Endothelial cell of umbilical vein (primary cell): Measurements from ENCODE around the gene HOXA11.

Experiments used
- EZH2 ChIP-seq: IDR thresholded peaks from 2 replicates; pipeline ENCODE4 v1.6.1; 2012; ENCODE audit warnings: borderline replicate concordance, low read depth, mild to moderate bottlenecking, moderate library complexity, low read length, inconsistent platforms; ENCODE audit not compliant: severe bottlenecking
- FOS ChIP-seq: IDR thresholded peaks from 2 replicates; pipeline ENCODE4 v1.6.1; 2011; ENCODE audit warnings: mild to moderate bottlenecking, low read length, moderate library complexity, borderline replicate concordance; ENCODE audit not compliant: insufficient read depth
- GATA2 ChIP-seq: IDR thresholded peaks from 2 replicates; pipeline ENCODE4 v1.7.0; 2011; ENCODE audit warnings: low read depth, mild to moderate bottlenecking, moderate library complexity, mixed read lengths, low read length; ENCODE audit not compliant: insufficient read length, insufficient read depth
- POLR2A ChIP-seq: IDR thresholded peaks from 2 replicates; pipeline ENCODE4 v1.6.1; 2012; ENCODE audit warnings: low read depth, mild to moderate bottlenecking, control low read depth, low read length
- POLR2AphosphoS5 ChIP-seq: IDR thresholded peaks from 2 replicates; pipeline ENCODE4 v1.6.1; 2012; ENCODE audit warnings: low read depth, mild to moderate bottlenecking, control low read depth, low read length, moderate library complexity; ENCODE audit not compliant: insufficient read depth
- TF ChIP-seq, protein P1 (sequence below): IDR thresholded peaks from 2 replicates; pipeline ENCODE4 v1.6.1; 2011; ENCODE audit not compliant: insufficient read depth, insufficient read length
- TF ChIP-seq, protein P2 (sequence below), 2 donors: IDR thresholded peaks; 1 replicate in 1 of 2; 2 replicates in 1 of 2; pipeline ENCODE4 v1.5.1; 2011; ENCODE audit warnings: low read length in 2 of 2, mild to moderate bottlenecking in 2 of 2, moderate library complexity in 2 of 2, control low read depth in 1 of 2, inconsistent platforms in 1 of 2, low read depth in 1 of 2; ENCODE audit not compliant: insufficient read depth in 1 of 2; ENCODE audit errors: extremely low read depth in 1 of 2

GRCh38 chr7:27204851-27205322 is 19.9 kb upstream of the HOXA11 start:
- no peak for TF ChIP-seq POLR2A
- TF ChIP-seq, protein P1, sequence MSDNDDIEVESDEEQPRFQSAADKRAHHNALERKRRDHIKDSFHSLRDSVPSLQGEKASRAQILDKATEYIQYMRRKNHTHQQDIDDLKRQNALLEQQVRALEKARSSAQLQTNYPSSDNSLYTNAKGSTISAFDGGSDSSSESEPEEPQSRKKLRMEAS: no peak
- TF ChIP-seq, protein P2, sequence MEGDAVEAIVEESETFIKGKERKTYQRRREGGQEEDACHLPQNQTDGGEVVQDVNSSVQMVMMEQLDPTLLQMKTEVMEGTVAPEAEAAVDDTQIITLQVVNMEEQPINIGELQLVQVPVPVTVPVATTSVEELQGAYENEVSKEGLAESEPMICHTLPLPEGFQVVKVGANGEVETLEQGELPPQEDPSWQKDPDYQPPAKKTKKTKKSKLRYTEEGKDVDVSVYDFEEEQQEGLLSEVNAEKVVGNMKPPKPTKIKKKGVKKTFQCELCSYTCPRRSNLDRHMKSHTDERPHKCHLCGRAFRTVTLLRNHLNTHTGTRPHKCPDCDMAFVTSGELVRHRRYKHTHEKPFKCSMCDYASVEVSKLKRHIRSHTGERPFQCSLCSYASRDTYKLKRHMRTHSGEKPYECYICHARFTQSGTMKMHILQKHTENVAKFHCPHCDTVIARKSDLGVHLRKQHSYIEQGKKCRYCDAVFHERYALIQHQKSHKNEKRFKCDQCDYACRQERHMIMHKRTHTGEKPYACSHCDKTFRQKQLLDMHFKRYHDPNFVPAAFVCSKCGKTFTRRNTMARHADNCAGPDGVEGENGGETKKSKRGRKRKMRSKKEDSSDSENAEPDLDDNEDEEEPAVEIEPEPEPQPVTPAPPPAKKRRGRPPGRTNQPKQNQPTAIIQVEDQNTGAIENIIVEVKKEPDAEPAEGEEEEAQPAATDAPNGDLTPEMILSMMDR (IDR thresholded peaks at IDR 0.05; ENCODE audit: extremely low read depth in 1 of 2, insufficient read depth in 1 of 2, low read depth in 1 of 2, low read length in 2 of 2): no peak
- no peak for TF ChIP-seq GATA2
- no peak for TF ChIP-seq FOS
- TF ChIP-seq POLR2AphosphoS5: no peak
- peak; percentile 68 for TF ChIP-seq EZH2
